OCI-LY3 (cell line): ENCODE measurements around the gene TNFAIP8L2.

Experiments
- H2AFZ ChIP-seq: fragments of 200-600, 300-600 bp; shearing (Covaris generic); 2 replicates; pipeline ENCODE4 v1.6.0; 2014; ENCODE audit warnings: antibody characterized with exemption, low read depth, low read length
- H3K27ac ChIP-seq: fragments of 200-600, 300-600 bp; sonication (generic); 2 replicates; pipeline ENCODE4 v1.5.1; 2014; ENCODE audit warnings: mild to moderate bottlenecking, low read length, moderate library complexity, mixed read lengths
- H3K27me3 ChIP-seq: fragments of 200-600, 300-600 bp; sonication (generic); 2 replicates; pipeline ENCODE4 v1.6.1; 2014; ENCODE audit warnings: low read depth, low read length, mixed read lengths
- H3K36me3 ChIP-seq: fragments of 200-600, 300-600 bp; sonication (generic); replicated peaks from 2 replicates; pipeline ENCODE3; 2014; ENCODE audit warnings: low read depth, low read length, mixed read lengths
- H3K4me1 ChIP-seq: fragments of 300-600, 200-600 bp; sonication (generic); 2 replicates; pipeline ENCODE4 v1.6.1; 2014; ENCODE audit warnings: low read length, mixed read lengths
- H3K4me2 ChIP-seq: fragments of 200-600, 300-600 bp; sonication (generic); 2 replicates; pipeline ENCODE4 v1.6.1; 2014; ENCODE audit warnings: low read length, mixed read lengths
- H3K4me3 ChIP-seq: fragments of 300-600, 200-600 bp; sonication (generic); 2 replicates; pipeline ENCODE4 v1.5.1; 2014; ENCODE audit warnings: antibody characterized with exemption, mild to moderate bottlenecking, low read length, moderate library complexity
- H3K79me2 ChIP-seq: fragments of 300-600, 200-600 bp; shearing (Covaris generic); 2 replicates; pipeline ENCODE4 v1.6.1; 2014; ENCODE audit warnings: mild to moderate bottlenecking, low read length, mixed read lengths
- H3K9ac ChIP-seq: fragments of 300-600, 200-600 bp; shearing (Covaris generic); 2 replicates; pipeline ENCODE4 v1.6.0; 2014; ENCODE audit warnings: mild to moderate bottlenecking, low read length, moderate library complexity
- H3K9me3 ChIP-seq: fragments of 200-600, 300-600 bp; shearing (Covaris generic); 2 replicates; pipeline ENCODE4 v1.6.1; 2014; ENCODE audit warnings: low read length, mixed read lengths; ENCODE audit not compliant: insufficient read depth
- H4K20me1 ChIP-seq: fragments of 200-600, 300-600 bp; sonication (generic); 2 replicates; pipeline ENCODE4 v1.6.1; 2016; ENCODE audit warnings: low read length, mixed read lengths; ENCODE audit not compliant: insufficient read depth
- EZH2phosphoT487 ChIP-seq: fragments of 200-600 bp; shearing (Covaris generic); IDR thresholded peaks from 2 replicates; pipeline ENCODE4 v1.6.1; 2018; ENCODE audit warnings: antibody characterized with exemption, mixed run types, low read depth
- TF ChIP-seq, protein P1 (sequence below): fragments of 200-600, 300-600 bp; sonication (generic); IDR thresholded peaks from 2 replicates; pipeline ENCODE4 v1.5.1; 2014; ENCODE audit warnings: antibody characterized with exemption, low read length, low read depth

Gene TNFAIP8L2

DNA sequence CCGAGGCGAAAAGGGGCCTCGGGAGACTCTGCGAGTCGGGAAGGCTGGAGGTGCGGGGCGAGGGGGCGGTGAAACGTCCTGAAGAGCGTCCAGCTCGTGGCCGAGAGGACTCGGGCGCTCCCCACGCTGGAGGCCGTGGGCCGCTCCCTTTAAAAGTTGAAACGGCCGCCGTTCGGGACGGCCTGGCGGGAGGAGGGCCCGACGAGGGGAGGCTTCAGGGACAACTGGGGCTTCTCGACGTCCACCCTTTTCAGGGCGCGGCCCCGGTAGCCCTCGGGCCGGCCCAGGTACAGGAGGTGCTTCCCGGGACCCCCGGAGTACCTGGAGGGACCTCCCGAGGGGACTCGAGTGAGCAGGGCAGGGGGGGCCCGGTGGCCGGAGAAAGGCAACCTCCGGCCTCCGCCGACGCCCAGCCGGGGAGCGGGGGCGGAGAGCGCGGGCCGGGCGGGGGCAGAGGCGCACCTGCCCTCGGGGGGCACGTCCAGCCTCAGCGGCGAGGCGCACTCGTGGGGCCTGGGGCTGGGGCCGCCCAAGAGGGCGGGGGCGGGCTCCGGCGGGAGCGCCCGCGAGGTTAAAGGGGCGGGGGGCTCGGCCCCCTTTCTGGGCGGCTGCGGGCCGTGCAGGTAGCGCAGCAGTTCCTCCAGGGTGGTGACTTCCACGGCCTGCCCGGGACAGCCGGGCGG is 24.0 kb upstream of the TNFAIP8L2 start:
- Histone ChIP-seq H3K27ac (no peak overlapping the region), H4K20me1 (no peaks in the 10 kb centered on the region), H3K4me3 (no peak overlapping the region), H3K4me2 (no peak overlapping the region), H3K4me1 (no peaks in the 10 kb centered on the region), H3K79me2 (no peaks in the 10 kb centered on the region), H3K27me3 (no peaks in the 10 kb centered on the region), H3K9ac (no peak overlapping the region), H2AFZ (no peak overlapping the region), H3K9me3 (no peaks in the 10 kb centered on the region), H3K36me3 (no peaks in the 10 kb centered on the region)
- TF ChIP-seq EZH2phosphoT487: no peak
- TF ChIP-seq, protein P1, sequence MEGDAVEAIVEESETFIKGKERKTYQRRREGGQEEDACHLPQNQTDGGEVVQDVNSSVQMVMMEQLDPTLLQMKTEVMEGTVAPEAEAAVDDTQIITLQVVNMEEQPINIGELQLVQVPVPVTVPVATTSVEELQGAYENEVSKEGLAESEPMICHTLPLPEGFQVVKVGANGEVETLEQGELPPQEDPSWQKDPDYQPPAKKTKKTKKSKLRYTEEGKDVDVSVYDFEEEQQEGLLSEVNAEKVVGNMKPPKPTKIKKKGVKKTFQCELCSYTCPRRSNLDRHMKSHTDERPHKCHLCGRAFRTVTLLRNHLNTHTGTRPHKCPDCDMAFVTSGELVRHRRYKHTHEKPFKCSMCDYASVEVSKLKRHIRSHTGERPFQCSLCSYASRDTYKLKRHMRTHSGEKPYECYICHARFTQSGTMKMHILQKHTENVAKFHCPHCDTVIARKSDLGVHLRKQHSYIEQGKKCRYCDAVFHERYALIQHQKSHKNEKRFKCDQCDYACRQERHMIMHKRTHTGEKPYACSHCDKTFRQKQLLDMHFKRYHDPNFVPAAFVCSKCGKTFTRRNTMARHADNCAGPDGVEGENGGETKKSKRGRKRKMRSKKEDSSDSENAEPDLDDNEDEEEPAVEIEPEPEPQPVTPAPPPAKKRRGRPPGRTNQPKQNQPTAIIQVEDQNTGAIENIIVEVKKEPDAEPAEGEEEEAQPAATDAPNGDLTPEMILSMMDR: no peak

DNA sequence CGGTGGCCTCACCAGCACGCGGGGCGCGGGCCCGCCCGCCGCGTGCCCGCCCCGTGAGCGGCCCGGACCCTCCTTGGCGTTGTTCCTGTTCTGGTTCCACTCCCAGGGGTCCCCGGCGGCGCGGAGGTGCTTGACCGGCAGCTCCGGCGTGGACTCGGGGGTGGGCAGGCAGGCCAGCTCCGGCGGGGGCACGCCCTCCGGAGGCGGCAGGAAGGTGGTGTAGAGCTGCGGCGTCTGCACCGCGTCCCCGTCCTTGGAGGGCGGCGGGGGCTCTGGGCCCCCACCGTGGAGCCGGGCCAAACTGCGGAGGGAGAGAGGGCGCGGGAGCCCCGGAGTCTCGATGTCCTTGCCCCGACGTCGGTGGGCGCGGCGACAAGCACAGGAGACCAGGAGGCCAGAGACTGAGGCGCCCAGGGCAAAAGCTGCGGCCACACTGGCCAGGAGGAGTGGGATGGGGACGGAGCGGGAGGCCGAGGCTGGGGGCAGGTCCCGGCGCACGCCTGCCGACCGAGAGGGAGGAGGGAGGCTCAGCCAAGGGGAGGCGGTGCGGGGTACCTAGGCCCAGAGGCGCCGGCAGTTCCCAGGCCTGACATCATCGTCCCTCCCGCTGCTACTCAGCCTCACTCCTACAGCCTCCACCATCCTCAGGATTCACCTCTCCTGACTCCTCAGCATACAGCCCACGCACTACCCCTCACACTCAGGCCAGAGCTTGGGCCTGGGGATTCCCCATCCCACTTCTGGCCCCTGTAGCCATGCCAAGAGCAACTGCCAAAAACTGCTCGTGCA is 23.2 kb upstream of the TNFAIP8L2 start:
- H3K4me2 ChIP-seq: no peak overlapping the region
- H4K20me1 ChIP-seq: no peaks in the 10 kb centered on the region
- TF ChIP-seq, protein P1: no peak
- no peak for TF ChIP-seq EZH2phosphoT487
- no peaks in the 10 kb centered on the region for H3K4me1 ChIP-seq
- H3K9ac ChIP-seq: no peak overlapping the region
- no peaks in the 10 kb centered on the region for H3K27me3 ChIP-seq
- no peak overlapping the region for H2AFZ ChIP-seq
- H3K36me3 ChIP-seq: no peaks in the 10 kb centered on the region
- H3K4me3 ChIP-seq: no peak overlapping the region
- H3K9me3 ChIP-seq: no peaks in the 10 kb centered on the region
- H3K27ac ChIP-seq: no peak overlapping the region
- H3K79me2 ChIP-seq: no peaks in the 10 kb centered on the region

DNA sequence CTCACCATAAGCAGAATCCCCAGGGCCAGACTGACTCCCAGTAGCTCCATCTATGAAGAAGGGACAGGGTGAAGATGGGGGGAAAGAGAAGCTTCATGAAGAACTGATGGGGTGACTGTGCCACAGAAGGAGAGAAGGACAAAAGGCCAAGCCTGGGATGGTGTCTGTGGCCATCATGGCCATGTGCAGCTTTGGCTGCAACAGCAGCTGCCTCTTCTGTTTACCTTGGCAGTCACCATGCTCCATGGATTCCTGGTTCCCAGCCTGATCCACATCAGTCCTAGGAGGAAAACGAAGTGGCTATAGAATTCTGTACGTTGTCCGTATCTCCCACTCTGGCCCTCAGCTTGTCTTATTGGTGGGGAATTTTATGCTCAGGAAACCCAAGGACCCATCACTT is 22.1 kb upstream of the TNFAIP8L2 start:
- Histone ChIP-seq H3K9ac (no peak overlapping the region), H4K20me1 (no peaks in the 10 kb centered on the region), H3K4me1 (no peaks in the 10 kb centered on the region), H2AFZ (no peak overlapping the region), H3K27ac (no peak overlapping the region), H3K79me2 (no peaks in the 10 kb centered on the region), H3K27me3 (no peaks in the 10 kb centered on the region), H3K9me3 (no peaks in the 10 kb centered on the region), H3K4me3 (no peak overlapping the region), H3K36me3 (no peaks in the 10 kb centered on the region), H3K4me2 (no peak overlapping the region)
- TF ChIP-seq, protein P1: no peak
- TF ChIP-seq EZH2phosphoT487: no peak

DNA sequence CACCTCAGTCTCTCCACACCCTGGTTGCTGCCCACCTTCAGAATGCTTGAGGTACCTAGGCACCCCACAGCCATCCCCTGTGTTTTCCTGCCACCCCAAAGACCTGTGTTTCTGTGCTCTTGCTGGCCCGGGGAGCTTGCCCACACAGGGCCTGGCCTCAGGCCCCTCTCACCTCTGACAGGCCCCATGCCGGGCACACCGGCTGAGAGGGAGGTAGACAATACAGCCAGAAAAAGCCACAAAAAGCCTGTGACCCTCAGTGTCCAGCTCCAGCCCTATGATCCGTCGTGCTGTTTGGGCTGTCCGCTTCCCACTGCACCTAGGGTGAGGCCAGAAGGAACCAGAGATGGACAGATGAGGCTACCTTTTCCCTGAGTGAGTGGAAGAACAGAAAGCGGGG is 21.5 kb upstream of the TNFAIP8L2 start:
- Histone ChIP-seq H3K4me1 (no peaks in the 10 kb centered on the region), H3K27ac (no peak overlapping the region), H4K20me1 (no peaks in the 10 kb centered on the region), H2AFZ (no peak overlapping the region), H3K27me3 (no peaks in the 10 kb centered on the region; the same call in 1 of the 2 replicates), H3K4me2 (no peak overlapping the region), H3K9me3 (no peaks in the 10 kb centered on the region), H3K36me3 (no peaks in the 10 kb centered on the region), H3K4me3 (no peak overlapping the region), H3K9ac (no peak overlapping the region), H3K79me2 (no peaks in the 10 kb centered on the region)
- TF ChIP-seq, protein P1: no peak
- no peak for TF ChIP-seq EZH2phosphoT487
